Right atrium auricular region (tissue), 2 donors: ENCODE data around the gene OR4M2. TPM values are rescaled to one million over a fixed set of nuclear protein-coding genes. Genes with fewer than 3 reads are reported as not detected.
"Not testable (repeated sequence)": the region's sequence is repeated elsewhere in the genome, so short reads cannot be mapped to it uniquely, and the experiment has no call there.

Experiments
- DNase-seq: peaks from one replicate; pipeline ENCODE4 v3.0.0-alpha.2; 2019; ENCODE audit warnings: low spot score
- H3K27ac ChIP-seq, 2 donors: fragments of 200-600 bp; sonication (generic); 1 replicate in 1 of 2; 2 replicates in 1 of 2; pipeline ENCODE4 v1.5.1; 2016 to 2019
- H3K27me3 ChIP-seq, 2 donors: fragments of 200-600 bp; sonication (generic); one replicate each; pipeline versions ENCODE4 v1.5.1 to v1.6.0; 2017 to 2019
- H3K36me3 ChIP-seq: fragments of 200-600 bp; sonication (generic); one replicate; pipeline ENCODE4 v1.5.1; 2016
- H3K4me1 ChIP-seq, 2 donors: fragments of 200-600 bp; sonication (generic); one replicate each; pipeline versions ENCODE4 v1.5.1 to v1.6.0; 2017 to 2019
- H3K4me3 ChIP-seq, 2 donors: fragments of 200-600 bp; sonication (generic); 1 replicate in 1 of 2; 2 replicates in 1 of 2; pipeline ENCODE4 v1.5.1; 2017 to 2019; ENCODE audit warnings: mild to moderate bottlenecking in 1 of 2, moderate library complexity in 1 of 2
- H3K9me3 ChIP-seq, 2 donors: fragments of 200-600 bp; sonication (generic); one replicate each; pipeline ENCODE4 v1.5.1; 2019
- total RNA-seq, 2 donors: library from RNA; depleted of rRNA; stranded (reverse); fragments of >200 nt; gene quantifications; one replicate each; pipeline ENCODE4 v1.1.0, GENCODE V29; 2016

OR4M2 gene
- not detected for total RNA-seq

GRCh38 chr15:22080227-22080626 is at the start of gene OR4M2:
OR4M2 (plus strand) TSS chr15:22080527; CDS start chr15:22080625, 98 bp downstream.
- not testable (repeated sequence) for H3K27me3 ChIP-seq, H3K27ac ChIP-seq, DNase-seq, H3K36me3 ChIP-seq, H3K4me1 ChIP-seq, H3K4me3 ChIP-seq, H3K9me3 ChIP-seq

- H3K9me3 ChIP-seq, H3K27me3 ChIP-seq, DNase-seq, H3K36me3 ChIP-seq, H3K27ac ChIP-seq, H3K4me3 ChIP-seq, H3K4me1 ChIP-seq: not testable (repeated sequence)
Measured at GRCh38 chr15:22069267-22069666, 11.1 kb upstream of the OR4M2 start.

- H3K4me3 ChIP-seq, H3K27ac ChIP-seq, H3K9me3 ChIP-seq, H3K36me3 ChIP-seq, DNase-seq, H3K4me1 ChIP-seq, H3K27me3 ChIP-seq: not testable (repeated sequence)
Measured at GRCh38 chr15:22081386-22081785, 1.1 kb downstream of the OR4M2 start.

- not testable (repeated sequence) for H3K27ac ChIP-seq, H3K4me1 ChIP-seq, H3K27me3 ChIP-seq, DNase-seq, H3K9me3 ChIP-seq, H3K36me3 ChIP-seq, H3K4me3 ChIP-seq
Measured at GRCh38 chr15:22098616-22099253, 18.4 kb downstream of the OR4M2 start.

GRCh38 chr15:22099289-22099891 is 19.1 kb downstream of the OR4M2 start:
- not testable (repeated sequence) for H3K27me3 ChIP-seq, H3K4me1 ChIP-seq

GRCh38 chr15:22122033-22122432 is 41.7 kb downstream of the OR4M2 start:
- H3K4me3 ChIP-seq, H3K4me1 ChIP-seq, H3K36me3 ChIP-seq, H3K9me3 ChIP-seq, H3K27ac ChIP-seq, H3K27me3 ChIP-seq, DNase-seq: not testable (repeated sequence)

More at GRCh38 chr15:22099289-22099891, 19.1 kb downstream of the OR4M2 start:
- not testable (repeated sequence) for H3K9me3 ChIP-seq, DNase-seq, H3K4me3 ChIP-seq, H3K27ac ChIP-seq, H3K36me3 ChIP-seq

Other genes with a start within 250 kb of the OR4M2 start
- gene POTEB, start 202.8 kb upstream of the OR4M2 start, total RNA-seq, result not detected